22Rv1 (cell line): ENCODE results near the gene MYL7.
"Not testable (repeated sequence)": the region's sequence is repeated elsewhere in the genome, so short reads cannot be mapped to it uniquely, and the experiment has no call there.

Source experiments
- H3K27ac ChIP-seq: fragments of 450-650 bp; 2 replicates; pipeline ENCODE4 v1.5.1; 2017
- CTCF ChIP-seq: fragments of 450-650 bp; IDR thresholded peaks from 2 replicates; pipeline ENCODE4 v1.5.1; 2017; ENCODE audit warnings: mild to moderate bottlenecking
- ZFX ChIP-seq: fragments of 450-650 bp; IDR thresholded peaks from 2 replicates; pipeline ENCODE4 v1.6.1; 2017; ENCODE audit warnings: antibody characterized with exemption, borderline replicate concordance

Gene MYL7

GRCh38 chr7:44176486-44176885, 35.4 kb upstream of the MYL7 start:
- H3K27ac ChIP-seq: no peak overlapping the region
- TF ChIP-seq ZFX (no peak), CTCF (no peak)

- no peak overlapping the region for H3K27ac ChIP-seq
- no peak for TF ChIP-seq CTCF
- no peak for TF ChIP-seq ZFX
Measured at GRCh38 chr7:44175730-44176129, 34.6 kb upstream of the MYL7 start.

DNA sequence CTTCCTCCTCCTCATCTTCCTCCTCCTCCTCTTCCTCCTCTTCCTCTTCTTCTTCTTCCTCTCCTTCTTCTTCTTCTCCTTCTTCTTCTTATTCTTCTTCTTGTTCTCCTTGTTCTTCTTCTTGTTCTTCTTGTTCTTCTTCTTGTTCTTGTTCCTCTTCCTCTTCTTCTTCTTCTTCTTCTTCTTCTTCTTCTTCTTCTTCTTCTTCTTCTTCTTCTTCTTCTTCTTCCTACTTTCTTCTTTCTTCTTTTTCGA, 33.5 kb upstream of the MYL7 start:
- not testable (repeated sequence) for H3K27ac ChIP-seq

- no peak overlapping the region for H3K27ac ChIP-seq
- TF ChIP-seq CTCF (no peak), ZFX (no peak)
Measured at GRCh38 chr7:44173911-44174693, 33.0 kb upstream of the MYL7 start.

DNA sequence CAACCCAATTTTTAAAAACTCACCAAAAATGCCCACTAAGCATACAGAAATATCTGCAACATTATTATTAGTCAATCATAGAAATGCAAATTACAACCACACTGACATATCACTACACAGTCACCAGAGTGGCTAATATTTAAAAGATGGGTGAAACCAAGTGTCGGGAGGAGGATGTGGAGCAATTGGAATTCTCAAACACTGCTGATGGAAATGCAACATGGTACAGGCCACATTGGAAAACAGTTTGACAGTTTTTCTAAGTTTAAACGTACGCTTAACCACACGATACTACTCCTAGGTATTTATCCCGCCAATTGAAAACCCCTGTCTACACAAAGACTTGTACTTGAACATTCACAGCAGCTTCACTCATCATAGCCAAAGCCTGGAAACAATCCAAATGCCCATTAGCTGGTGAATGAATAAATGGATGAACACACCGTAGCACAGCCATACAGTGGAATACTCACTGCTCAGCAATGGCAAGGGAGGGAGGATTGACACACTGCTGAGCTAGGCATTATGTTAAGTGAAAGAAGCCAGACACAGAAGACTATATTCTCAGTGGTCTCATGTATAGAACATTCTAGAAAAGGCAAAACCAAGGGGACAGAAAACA, 31.8 kb upstream of the MYL7 start:
- H3K27ac ChIP-seq: no peak overlapping the region
- TF ChIP-seq CTCF: no peak
- TF ChIP-seq ZFX: no peak

GRCh38 chr7:44172352-44172751, 31.2 kb upstream of the MYL7 start:
- no peak for TF ChIP-seq ZFX
- no peak for TF ChIP-seq CTCF
- H3K27ac ChIP-seq: no peak overlapping the region

DNA sequence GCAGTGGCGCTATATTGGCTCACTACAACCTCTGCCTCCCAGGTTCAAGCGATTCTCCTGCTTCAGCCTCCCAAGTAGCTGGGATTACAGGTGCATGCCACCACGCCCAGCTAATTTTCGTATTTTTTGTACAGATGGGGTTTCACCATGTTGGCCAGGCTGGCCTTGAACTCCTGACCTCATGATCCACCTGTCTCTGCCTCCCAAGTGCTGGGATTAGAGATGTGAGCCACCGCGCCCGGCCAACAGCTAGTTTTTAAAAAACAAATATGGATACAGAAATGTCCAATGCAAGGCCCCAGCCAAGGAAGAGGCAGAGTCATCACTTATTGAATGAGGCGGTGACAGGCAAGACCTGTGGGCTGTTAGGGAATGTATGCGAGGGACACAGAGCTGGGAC, 30.8 kb upstream of the MYL7 start:
- not testable (repeated sequence) for H3K27ac ChIP-seq

- TF ChIP-seq ZFX (no peak), CTCF (no peak)
Measured at GRCh38 chr7:44167920-44168319, 26.8 kb upstream of the MYL7 start.

More at GRCh38 chr7:44167920-44168319, 26.8 kb upstream of the MYL7 start:
- no peak overlapping the region for H3K27ac ChIP-seq
